ENCODE measurements around the gene AGBL2. TPM values are rescaled to one million over a fixed set of nuclear protein-coding genes. Genes with fewer than 3 reads are reported as not detected.

The AGBL2 gene
- total and polyA plus RNA-seq, 2 donors (not counting 3 experiments of a cell fraction or from before 2014, with no cell fraction given), result 0.08 to 0.86 TPM

GRCh38 chr11:47616726-47617416 is 98.3 kb downstream of the AGBL2 start:
- peak; percentile 68 for DNase-seq (ENCODE audit: low read depth, low spot score)

More at GRCh38 chr11:47616726-47617416, 98.3 kb downstream of the AGBL2 start:
- BruUV-seq (replicated peaks), result no TSS peak
- no peak overlapping the region for H2AFZ ChIP-seq (ENCODE audit: low read depth, low read length)
- H4K20me1 ChIP-seq (replicated peaks; ENCODE audit: control insufficient read depth, extremely low read depth, insufficient read depth, low read length), result no peaks in the 10 kb centered on the region
- no peak for FAIRE-seq
- no peaks in the 10 kb centered on the region for H3K9me1 ChIP-seq (replicated peaks; ENCODE audit: control insufficient read depth, extremely low read depth, insufficient read depth, low read length)
- no peak overlapping the region for H3K4me2 ChIP-seq (ENCODE audit: insufficient read depth, low read length)
- dilution Hi-C loops (cut with MboI; ENCODE audit: extremely low pct_ligation_motif_present, low sequenced_read_pairs), result no loop called here
- H3K9me3 ChIP-seq (replicated peaks; ENCODE audit: control insufficient read depth, insufficient read depth, low read length), result no peaks in the 10 kb centered on the region
- H3K4me3 ChIP-seq (replicated peaks in 1 of 3; ENCODE audit: insufficient read depth in 1 of 3, low read depth in 1 of 3, low read length in 3 of 3), result no peak overlapping the region
- H3K27me3 ChIP-seq (ENCODE audit: control insufficient read depth in 2 of 2, insufficient read depth in 2 of 2, low read length in 2 of 2), result no peaks in the 10 kb centered on the region
- ChIA-PET POLR2A (no interaction called here), CTCF (interaction anchor here (0.7 to 2.4 kb wide), 14 partner anchors 10 to 242 kb away, joined by 3 to 12 read pairs (median 5); no protein-coding TSS in a partner anchor)
- intact Hi-C loops (cut with micrococcal nuclease), result loop anchor here (1.0 to 2.0 kb wide), 2 partner anchors 208 to 243 kb away; partner anchors contain the start of gene SLC39A13
- no peak overlapping the region for H3K9ac ChIP-seq (replicated peaks; ENCODE audit: extremely low read depth, insufficient read depth, low read length)
- H3K27ac ChIP-seq (ENCODE audit: insufficient read depth, low read depth, low read length), result no peak overlapping the region
- peaks cover 0 to 4% of the 10 kb centered on the region in 2 experiments for H3K36me3 ChIP-seq (ENCODE audit: control insufficient read depth in 2 of 2, extremely low read depth in 1 of 2, insufficient read depth in 2 of 2, low read length in 2 of 2)
- no peaks in the 10 kb centered on the region for H3K4me1 ChIP-seq (ENCODE audit: control insufficient read depth, extremely low read depth, insufficient read depth, low read length)
- no peak for TF ChIP-seq GATA2 (IDR thresholded peaks at IDR 0.05; ENCODE audit: insufficient read depth, insufficient read length, low read depth, low read length)
- no peak for TF ChIP-seq EZH2 (IDR thresholded peaks at IDR 0.05; ENCODE audit: borderline replicate concordance, low read depth, low read length, severe bottlenecking)
- peak; percentile 45 to 67 for TF ChIP-seq CTCF (IDR thresholded peaks at IDR 0.05; ENCODE audit: extremely low read depth in 1 of 2, insufficient read depth in 1 of 2, low read depth in 1 of 2, low read length in 2 of 2)
- TF ChIP-seq MAX (IDR thresholded peaks at IDR 0.05; ENCODE audit: insufficient read depth, insufficient read length), result no peak
- no peak for TF ChIP-seq POLR2AphosphoS5 (IDR thresholded peaks at IDR 0.05; ENCODE audit: insufficient read depth, low read depth, low read length)
- TF ChIP-seq FOS (IDR thresholded peaks at IDR 0.05; ENCODE audit: borderline replicate concordance, insufficient read depth, low read length), result no peak
- TF ChIP-seq MYC (IDR thresholded peaks at IDR 0.05; ENCODE audit: low read depth, low read length), result no peak
- H3K79me2 ChIP-seq (ENCODE audit: control insufficient read depth, insufficient read depth, low read length), result no peaks in the 10 kb centered on the region
